ENCODE results near the gene ACP5.

ACP5 gene

DNA sequence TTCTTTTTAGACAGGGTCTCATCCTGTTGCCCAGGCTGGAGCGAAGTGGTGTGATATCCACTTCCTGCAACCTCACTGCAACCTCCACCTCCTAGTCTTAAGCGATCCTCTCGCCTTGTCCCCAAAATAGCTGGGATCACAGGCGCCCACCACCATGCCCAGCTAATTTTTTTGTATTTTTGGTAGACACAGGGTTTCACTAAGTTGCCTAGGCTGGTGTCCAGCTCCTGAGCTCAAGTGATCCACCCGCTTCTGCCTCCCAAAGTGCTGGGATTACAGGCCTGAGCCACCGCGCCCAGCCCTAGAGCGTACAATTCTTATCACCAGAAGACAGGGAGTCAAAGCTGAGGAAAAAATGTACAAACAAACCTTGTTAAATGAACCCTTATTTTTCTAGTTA is 13.9 kb downstream of the ACP5 start:
- FAIRE-seq (no peak), DNase-seq (ENCODE audit: insufficient read length, low spot score) (no peak)
- TF ChIP-seq POLR2A (IDR thresholded peaks at IDR 0.05; ENCODE audit: low read depth, low read length), result no peak

- no peak for TF ChIP-seq POLR2A (IDR thresholded peaks at IDR 0.05; ENCODE audit: low read depth, low read length)
- DNase-seq (ENCODE audit: insufficient read length, low spot score) (no peak), FAIRE-seq (peak; percentile 6)
These were observed 16.9 kb downstream of the ACP5 start for GRCh38 chr19:11560404-11561051.

DNA sequence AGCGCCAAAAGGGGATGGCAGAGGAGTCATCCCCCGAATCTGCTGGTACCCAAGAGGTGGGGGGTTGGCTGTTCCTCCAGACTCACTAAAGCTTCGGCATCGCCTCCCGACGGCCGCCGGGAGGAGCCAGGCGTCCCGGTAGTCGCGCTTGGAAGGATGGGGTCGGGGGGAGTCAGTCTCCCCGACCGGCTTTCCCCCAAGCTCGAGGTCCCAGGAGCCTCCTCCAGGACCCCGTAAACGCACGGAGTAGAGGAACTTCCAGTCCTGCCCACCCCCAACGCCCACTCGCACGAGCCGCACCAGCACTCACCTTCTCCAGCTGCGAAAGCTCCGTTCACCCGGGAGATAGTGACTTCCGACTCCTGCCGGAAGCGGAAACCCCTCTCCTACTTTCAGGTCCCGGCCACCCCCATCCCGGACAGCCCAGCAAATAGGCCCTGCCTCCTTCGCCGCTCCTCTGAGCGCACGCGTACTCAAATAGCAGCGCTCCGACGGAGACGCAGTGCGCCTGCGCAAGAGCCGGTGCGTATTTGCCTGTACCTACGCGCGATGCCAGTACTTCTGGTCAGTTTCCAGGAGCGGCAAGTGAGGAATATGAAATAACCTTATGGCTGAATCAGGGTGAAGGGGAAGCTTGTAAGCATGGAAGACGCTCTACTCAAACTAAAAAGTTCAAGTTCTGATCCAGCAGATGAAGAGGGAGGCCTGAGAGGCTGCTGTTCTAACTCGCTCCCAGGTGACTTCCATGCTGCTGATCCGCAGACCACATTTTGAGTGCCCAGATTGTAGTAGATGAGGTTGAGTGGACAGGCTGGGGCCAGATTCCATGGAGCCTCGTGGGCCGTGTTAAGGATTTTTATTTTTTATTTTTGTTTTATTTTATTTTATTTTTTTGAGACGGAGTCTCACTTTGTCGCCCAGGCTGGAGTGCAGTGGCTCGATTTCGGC is 18.3 kb downstream of the ACP5 start, which contains the start of gene ELOF1:
Gene ELOF1 (minus strand): TSS at position 350 of the 948 bp plus-strand sequence. CDS start 4,883 bp downstream, outside the sequence.
- peak; percentile 90 for TF ChIP-seq POLR2A (IDR thresholded peaks at IDR 0.05; ENCODE audit: low read depth, low read length)
- FAIRE-seq (peak; percentile 79), DNase-seq (ENCODE audit: insufficient read length, low spot score) (peak; percentile 97)

DNA sequence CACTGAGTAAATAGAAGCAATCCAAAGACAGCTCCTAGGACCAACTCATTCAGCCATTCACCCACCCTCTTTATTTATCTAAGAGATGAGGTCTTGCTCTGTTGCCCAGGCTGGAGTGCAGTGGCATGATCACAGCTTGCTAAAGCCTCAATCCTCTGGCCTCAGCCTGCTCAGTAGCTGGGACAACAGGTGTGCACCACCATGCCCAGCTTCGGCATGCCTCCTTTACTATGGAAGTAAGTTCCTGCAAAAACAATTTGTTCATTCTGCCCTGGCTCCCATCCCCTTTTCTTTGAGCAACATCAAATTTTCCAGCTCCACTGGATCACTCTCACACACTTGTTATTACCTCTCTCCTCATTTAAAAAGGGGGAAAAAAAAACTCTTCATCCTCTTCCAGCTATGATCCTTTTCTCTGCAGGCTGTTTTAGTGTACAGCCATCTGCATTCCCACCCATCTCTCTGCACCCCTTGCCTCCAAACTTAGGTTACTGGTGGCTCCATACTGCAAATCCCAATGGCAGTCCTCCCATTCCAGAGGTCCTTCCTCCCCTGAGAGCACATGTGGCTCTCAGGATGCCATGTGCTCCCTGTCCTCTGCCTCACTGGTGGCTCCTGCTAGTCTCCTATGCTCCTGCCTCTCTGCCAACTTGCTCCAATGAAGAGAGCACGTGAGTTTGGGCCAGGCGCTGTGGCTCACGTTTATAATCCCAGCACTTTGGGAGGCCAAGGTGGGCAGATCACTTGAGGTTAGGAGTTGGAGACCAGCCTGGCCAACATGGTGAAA is 20.6 kb downstream of the ACP5 start:
- TF ChIP-seq POLR2A (IDR thresholded peaks at IDR 0.05; ENCODE audit: low read depth, low read length), result no peak
- no peak for FAIRE-seq
- DNase-seq (ENCODE audit: insufficient read length, low spot score), result no peak

DNA sequence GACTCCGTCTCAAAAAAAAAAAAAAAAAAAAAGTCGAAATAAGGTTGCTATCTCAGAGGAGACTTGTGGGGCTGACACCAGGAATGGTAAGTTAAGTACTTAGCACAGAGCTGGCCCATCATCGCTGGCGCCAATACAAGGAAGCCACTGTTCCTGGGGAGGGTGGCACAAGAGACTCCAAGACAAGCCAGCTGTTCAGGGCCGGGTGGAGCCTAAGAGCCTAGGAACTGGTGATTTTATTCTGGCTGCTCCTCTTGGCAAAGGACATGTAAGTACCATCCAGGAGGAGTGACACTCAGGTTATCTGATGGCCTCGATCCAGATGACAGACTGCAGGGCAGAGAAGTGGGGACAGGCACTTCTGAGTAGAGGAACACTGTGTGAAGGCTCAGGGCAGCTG is 22.2 kb downstream of the ACP5 start:
- no peak for TF ChIP-seq POLR2A (IDR thresholded peaks at IDR 0.05; ENCODE audit: low read depth, low read length)
- no peak for DNase-seq (ENCODE audit: insufficient read length, low spot score)
- FAIRE-seq, result no peak

- FAIRE-seq (no peak), DNase-seq (ENCODE audit: insufficient read length, low spot score) (no peak)
- no peak for TF ChIP-seq POLR2A (IDR thresholded peaks at IDR 0.05; ENCODE audit: low read depth, low read length)
These were observed 23.3 kb downstream of the ACP5 start for GRCh38 chr19:11554160-11554559.

DNA sequence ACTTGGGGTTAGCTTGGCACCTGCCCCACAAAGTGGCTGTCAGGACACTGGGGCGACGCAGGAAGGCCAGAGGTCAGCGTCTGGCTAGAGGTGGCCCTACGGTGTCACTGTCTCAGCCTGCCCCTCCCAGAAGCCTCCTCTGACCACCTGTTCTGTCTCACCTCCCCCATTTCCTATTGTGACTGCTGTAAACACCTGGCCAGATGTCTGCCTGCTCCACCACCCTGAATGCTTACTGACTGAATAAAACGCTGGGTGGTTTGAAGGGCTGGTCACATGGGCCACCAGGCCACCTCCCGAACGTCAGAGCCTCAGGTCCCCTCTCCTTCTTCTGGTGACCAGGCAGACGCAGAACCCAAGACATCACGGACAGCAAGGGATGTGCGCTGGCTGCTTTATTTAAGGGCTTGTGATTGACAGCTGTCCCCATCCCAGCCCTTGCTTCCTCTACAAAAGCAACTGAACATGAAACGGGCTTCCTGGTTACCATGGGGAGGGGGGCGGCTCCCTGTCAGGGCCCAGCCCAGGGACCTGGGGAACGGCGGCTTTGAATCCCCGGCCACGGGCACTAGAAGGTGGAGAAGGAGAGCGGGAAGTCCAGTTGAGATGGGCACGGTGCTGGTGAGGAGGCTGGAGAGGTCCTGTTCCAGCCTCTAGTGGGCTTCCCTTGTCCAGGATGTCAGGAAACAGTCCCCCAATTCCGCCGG is 24.6 kb downstream of the ACP5 start:
- no peak for TF ChIP-seq POLR2A (IDR thresholded peaks at IDR 0.05; ENCODE audit: low read depth, low read length)
- FAIRE-seq, result no peak
- DNase-seq (ENCODE audit: insufficient read length, low spot score), result no peak

DNA sequence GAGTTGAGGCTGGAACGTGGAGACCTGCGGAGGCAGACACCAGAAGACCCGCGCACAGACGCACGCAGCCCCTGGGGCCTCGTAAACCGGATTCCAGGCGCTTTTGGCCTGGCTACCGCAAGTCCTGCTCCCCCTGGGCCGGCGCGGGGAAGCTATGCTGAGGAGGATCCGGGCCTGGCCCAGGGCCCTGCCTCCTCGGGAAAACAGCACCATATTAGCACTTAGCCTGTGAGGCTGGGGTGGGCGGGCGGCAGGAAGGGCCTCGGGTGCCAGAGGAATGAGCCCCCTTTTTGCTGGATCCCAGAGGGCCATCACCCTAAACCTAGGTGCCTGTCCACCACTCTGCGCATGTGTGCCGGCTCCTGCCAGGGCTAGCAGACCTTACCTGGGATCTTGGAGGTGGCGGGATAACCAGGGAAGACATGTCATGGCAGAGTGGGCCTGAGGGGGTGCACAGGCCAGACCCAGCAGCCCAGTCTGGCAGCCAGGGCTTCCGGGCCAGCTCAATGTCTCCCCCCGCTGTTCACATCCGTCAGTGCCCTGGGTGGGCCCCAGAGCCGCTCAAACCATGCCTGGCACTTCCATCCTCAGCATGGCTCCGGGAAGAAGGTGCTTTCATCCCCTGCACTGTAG is 25.7 kb downstream of the ACP5 start:
- no peak for TF ChIP-seq POLR2A (IDR thresholded peaks at IDR 0.05; ENCODE audit: low read depth, low read length)
- no peak for FAIRE-seq
- DNase-seq (ENCODE audit: insufficient read length, low spot score), result no peak

- DNase-seq (ENCODE audit: insufficient read length, low spot score) (no peak), FAIRE-seq (no peak)
- no peak for TF ChIP-seq POLR2A (IDR thresholded peaks at IDR 0.05; ENCODE audit: low read depth, low read length)
These were observed 27.2 kb downstream of the ACP5 start for GRCh38 chr19:11550265-11550664.

- no peak for TF ChIP-seq POLR2A (IDR thresholded peaks at IDR 0.05; ENCODE audit: low read depth, low read length)
- DNase-seq (ENCODE audit: insufficient read length, low spot score), result no peak
- FAIRE-seq, result no peak
These were observed 28.0 kb downstream of the ACP5 start for GRCh38 chr19:11549386-11549953.

GRCh38 chr19:11547929-11548700 is 29.3 kb downstream of the ACP5 start:
- no peak for FAIRE-seq
- no peak for DNase-seq (ENCODE audit: insufficient read length, low spot score)
- TF ChIP-seq POLR2A (IDR thresholded peaks at IDR 0.05; ENCODE audit: low read depth, low read length), result no peak

GRCh38 chr19:11541238-11541637 is 36.2 kb downstream of the ACP5 start:
- no peak for TF ChIP-seq POLR2A (IDR thresholded peaks at IDR 0.05; ENCODE audit: low read depth, low read length)
- no peak for DNase-seq (ENCODE audit: insufficient read length, low spot score)
- no peak for FAIRE-seq
